Nephron (organoid): ENCODE results near the gene SOSTDC1.
"Not testable (repeated sequence)": the region's sequence is repeated elsewhere in the genome, so short reads cannot be mapped to it uniquely, and the experiment has no call there.

Experiments used
- H3K27ac Mint-ChIP-seq, 3 experiments: 2 replicates each; pipeline ENCODE4 v1.8.0; 2020; ENCODE audit warnings: mixed read lengths in 3 of 3, mild to moderate bottlenecking in 2 of 3, moderate library complexity in 1 of 3
- H3K27me3 Mint-ChIP-seq: 2 replicates; pipeline ENCODE4 v1.8.0; 2021; ENCODE audit warnings: low read depth, mild to moderate bottlenecking, moderate library complexity, mixed read lengths
- H3K36me3 Mint-ChIP-seq: 2 replicates; pipeline ENCODE4 v1.8.0; 2020; ENCODE audit warnings: low read depth, mixed read lengths
- H3K4me1 Mint-ChIP-seq: 2 replicates; pipeline ENCODE4 v1.8.0; 2020; ENCODE audit warnings: mixed read lengths
- H3K4me3 Mint-ChIP-seq, 3 experiments: 2 replicates each; pipeline ENCODE4 v1.8.0; 2020; ENCODE audit warnings: mild to moderate bottlenecking in 3 of 3, mixed read lengths in 3 of 3, moderate library complexity in 2 of 3
- H3K9me3 Mint-ChIP-seq: 2 replicates; pipeline ENCODE4 v1.8.0; 2020; ENCODE audit warnings: mixed read lengths
- CTCF ChIP-seq, 3 experiments: fragments of 200-600 bp; sonication (generic); IDR thresholded peaks; one replicate each; pipeline ENCODE4 v1.5.0; 2021; ENCODE audit warnings: antibody characterized with exemption in 3 of 3; ENCODE audit not compliant: unreplicated experiment in 3 of 3

SOSTDC1 gene

GRCh38 chr7:16509829-16510228, 44.3 kb upstream of the SOSTDC1 start:
- TF ChIP-seq CTCF (IDR thresholded peaks at IDR 0.05; ENCODE audit: unreplicated experiment in 3 of 3), result no peak
- Mint-ChIP-seq H3K9me3 (peaks cover 11% of the 10 kb centered on the region), H3K27me3 (peaks cover 3% of the 10 kb centered on the region), H3K27ac (no peak overlapping the region), H3K4me1 (no peaks in the 10 kb centered on the region), H3K36me3 (no peaks in the 10 kb centered on the region), H3K4me3 (no peak overlapping the region)

- peaks cover 11% of the 10 kb centered on the region for H3K9me3 Mint-ChIP-seq
- not testable (repeated sequence) for H3K27me3 Mint-ChIP-seq, H3K4me1 Mint-ChIP-seq, H3K4me3 Mint-ChIP-seq, H3K27ac Mint-ChIP-seq, H3K36me3 Mint-ChIP-seq
Measured at GRCh38 chr7:16506422-16506821, 40.9 kb upstream of the SOSTDC1 start.

GRCh38 chr7:16504019-16504418, 38.5 kb upstream of the SOSTDC1 start:
- no peaks in the 10 kb centered on the region for H3K27me3 Mint-ChIP-seq
- no peak for TF ChIP-seq CTCF (IDR thresholded peaks at IDR 0.05; ENCODE audit: unreplicated experiment in 3 of 3)
- H3K36me3 Mint-ChIP-seq, result no peaks in the 10 kb centered on the region
- no peak overlapping the region for H3K4me3 Mint-ChIP-seq
- H3K27ac Mint-ChIP-seq, result no peak overlapping the region
- peaks cover 14% of the 10 kb centered on the region for H3K9me3 Mint-ChIP-seq
- no peaks in the 10 kb centered on the region for H3K4me1 Mint-ChIP-seq

- no peak overlapping the region for H3K27ac Mint-ChIP-seq
- no peak overlapping the region for H3K4me3 Mint-ChIP-seq
- TF ChIP-seq CTCF (IDR thresholded peaks at IDR 0.05; ENCODE audit: unreplicated experiment in 3 of 3), result no peak
- no peaks in the 10 kb centered on the region for H3K4me1 Mint-ChIP-seq
- no peaks in the 10 kb centered on the region for H3K36me3 Mint-ChIP-seq
- no peaks in the 10 kb centered on the region for H3K27me3 Mint-ChIP-seq
- H3K9me3 Mint-ChIP-seq, result peaks cover 5% of the 10 kb centered on the region
Measured at GRCh38 chr7:16502303-16502702, 36.8 kb upstream of the SOSTDC1 start.

- Mint-ChIP-seq H3K4me3 (no peak overlapping the region), H3K36me3 (no peaks in the 10 kb centered on the region), H3K27me3 (no peaks in the 10 kb centered on the region), H3K9me3 (peaks cover 2% of the 10 kb centered on the region), H3K27ac (no peak overlapping the region), H3K4me1 (no peaks in the 10 kb centered on the region)
- no peak for TF ChIP-seq CTCF (IDR thresholded peaks at IDR 0.05; ENCODE audit: unreplicated experiment in 3 of 3)
Measured at GRCh38 chr7:16498122-16498521, 32.6 kb upstream of the SOSTDC1 start.

GRCh38 chr7:16494955-16495719, 29.6 kb upstream of the SOSTDC1 start:
- no peaks in the 10 kb centered on the region for H3K9me3 Mint-ChIP-seq
- H3K27me3 Mint-ChIP-seq, result no peaks in the 10 kb centered on the region
- TF ChIP-seq CTCF (IDR thresholded peaks at IDR 0.05; ENCODE audit: unreplicated experiment in 3 of 3), result no peak
- no peak overlapping the region for H3K27ac Mint-ChIP-seq
- H3K36me3 Mint-ChIP-seq, result no peaks in the 10 kb centered on the region
- peaks cover 7% of the 10 kb centered on the region for H3K4me1 Mint-ChIP-seq
- H3K4me3 Mint-ChIP-seq, result no peak overlapping the region
